ENCODE measurements around the gene RFC2. TPM values are rescaled to one million over a fixed set of nuclear protein-coding genes. Genes with fewer than 3 reads are reported as not detected.
A peak's percentile ranks its signal among the peaks of the same experiment; 100 is the strongest.

Gene RFC2
- total RNA-seq, 1 experiment from 2014 or later, result 73.6 TPM

GRCh38 chr7:74288034-74288881, 34.1 kb upstream of the RFC2 start:
- Histone ChIP-seq H4K5ac (ENCODE audit: insufficient read length, low read depth, low read length) (no peak overlapping the region), H3K79me2 (ENCODE audit: insufficient read depth, low read length) (peaks cover 16% of the 10 kb centered on the region; the same call in 1 of the 2 replicates), H3K9ac (ENCODE audit: extremely low read depth, insufficient read length, low read length) (no peak overlapping the region), H3K27ac (ENCODE audit: insufficient read length, low read depth, low read length) (no peak overlapping the region), H3K79me1 (ENCODE audit: insufficient read depth, low read depth, low read length, poor library complexity, severe bottlenecking) (peaks cover 4% of the 10 kb centered on the region), H3K4me2 (ENCODE audit: insufficient read depth, insufficient read length, low read length) (peak overlapping the region; percentile 93), H3T11ph (ENCODE audit: low read length) (no peak overlapping the region), H2AFZ (ENCODE audit: low read length) (no peak overlapping the region), H3K4ac (ENCODE audit: low read depth, low read length) (no peak overlapping the region), H2BK120ac (ENCODE audit: low read depth, low read length, poor library complexity, severe bottlenecking) (no peak overlapping the region), H2BK20ac (ENCODE audit: low read depth, low read length, poor library complexity, severe bottlenecking) (no peak overlapping the region), H4K91ac (ENCODE audit: insufficient read length, low read depth, low read length) (no peak overlapping the region), H3K23me2 (ENCODE audit: insufficient read length, low read depth, low read length, poor library complexity, severe bottlenecking) (peaks cover 12% of the 10 kb centered on the region), H3K56ac (ENCODE audit: insufficient read length, low read depth, low read length) (no peak overlapping the region), H2AK5ac (ENCODE audit: insufficient read length, low read length) (no peak overlapping the region), H3K27me3 (ENCODE audit: insufficient read depth, low read length) (no peaks in the 10 kb centered on the region), H3K9me3 (ENCODE audit: control insufficient read depth, low read depth, low read length) (no peaks in the 10 kb centered on the region), H3K23ac (ENCODE audit: insufficient read length, low read depth, low read length) (no peak overlapping the region), H4K8ac (replicated peaks; ENCODE audit: insufficient read length, low read depth, low read length) (peak overlapping the region; percentile 5), H4K20me1 (ENCODE audit: control insufficient read depth, insufficient read depth, insufficient read length) (no peaks in the 10 kb centered on the region), H3K4me1 (ENCODE audit: insufficient read depth, low read length) (no peaks in the 10 kb centered on the region; the same call in 1 of the 2 replicates), H3K14ac (ENCODE audit: insufficient read depth, low read length) (no peak overlapping the region), H2BK12ac (ENCODE audit: insufficient read length, low read depth, low read length) (no peak overlapping the region), H2BK15ac (ENCODE audit: low read depth, low read length) (no peak overlapping the region), H2BK5ac (ENCODE audit: insufficient read length, low read length) (no peak overlapping the region), H3K18ac (ENCODE audit: insufficient read length, low read depth, low read length) (no peak overlapping the region)
- Mint-ChIP-seq H3K4me3 (peak overlapping the region; percentile 74 to 92), H3K4me1 (peaks cover 35 to 46% of the 10 kb centered on the region in 2 experiments), H3K9me3 (no peaks in the 10 kb centered on the region; a peak in 1 of 5 replicates), H3K36me3 (ENCODE audit: insufficient read depth in 1 of 3, low read depth in 3 of 3) (no peaks in the 10 kb centered on the region; a peak in 1 of 7 replicates), H3K27me3 (ENCODE audit: low read depth) (peaks cover 42% of the 10 kb centered on the region), H3K27ac (peak overlapping the region in 1 of 3 experiments; percentile 95; a peak in 2 of 7 replicates)
- TF ChIP-seq CTCF (conservative IDR thresholded peaks at IDR 0.05), result no peak
- no CpG with 5 or more reads among the region's 20 CpGs for WGBS (ENCODE audit: extremely low coverage, insufficient read length, low lambda C conversion rate)
- DNase-seq, result no peak

All from H9 (cell line).